Cerebellar nuclear complex (tissue), 1 donor: ENCODE measurements around the gene DIDO1.
"Not testable (repeated sequence)": the region's sequence is repeated elsewhere in the genome, so short reads cannot be mapped to it uniquely, and the experiment has no call there.

Experiments
- DNase-seq, 2 experiments: peaks; one replicate each; lab custom pipeline; 2025; lab: John Stamatoyannopoulos, UW

DIDO1 gene

GRCh38 chr20:62962891-62963613 is 36.7 kb upstream of the DIDO1 start:
- no peak for DNase-seq

DNA sequence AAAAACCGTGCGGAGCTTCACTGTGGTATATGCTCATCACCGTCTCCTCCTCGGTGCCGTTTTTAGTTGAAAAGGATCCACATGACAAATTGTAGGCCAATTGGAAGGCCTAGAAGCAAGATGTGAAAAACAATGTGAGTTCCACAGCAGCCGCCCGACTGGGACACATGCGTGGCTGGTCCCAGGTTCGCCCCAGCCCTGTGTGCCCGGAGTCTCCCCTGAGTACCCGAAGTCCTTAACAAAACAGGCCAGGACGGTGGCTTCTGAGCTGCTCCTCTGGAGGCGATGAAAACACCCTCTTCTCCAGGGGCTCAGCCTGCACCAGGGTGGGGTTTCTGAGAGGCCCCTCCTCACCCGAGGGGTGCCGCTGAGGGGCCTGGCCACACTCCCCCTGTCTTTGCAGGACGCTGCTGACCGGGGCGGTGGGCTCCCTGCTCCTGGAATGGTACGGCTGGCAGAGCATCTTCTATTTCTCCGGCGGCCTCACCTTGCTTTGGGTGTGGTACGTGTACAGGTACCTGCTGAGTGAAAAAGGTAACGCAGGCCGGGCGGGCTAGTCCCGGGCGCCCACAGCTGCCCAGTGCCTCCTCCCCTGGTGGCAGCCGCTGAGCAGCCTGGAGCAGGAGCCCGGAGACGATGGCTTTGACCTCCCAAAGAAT is 36.0 kb upstream of the DIDO1 start:
- no peak for DNase-seq

GRCh38 chr20:62961799-62962198 is 35.5 kb upstream of the DIDO1 start:
- DNase-seq: no peak

DNA sequence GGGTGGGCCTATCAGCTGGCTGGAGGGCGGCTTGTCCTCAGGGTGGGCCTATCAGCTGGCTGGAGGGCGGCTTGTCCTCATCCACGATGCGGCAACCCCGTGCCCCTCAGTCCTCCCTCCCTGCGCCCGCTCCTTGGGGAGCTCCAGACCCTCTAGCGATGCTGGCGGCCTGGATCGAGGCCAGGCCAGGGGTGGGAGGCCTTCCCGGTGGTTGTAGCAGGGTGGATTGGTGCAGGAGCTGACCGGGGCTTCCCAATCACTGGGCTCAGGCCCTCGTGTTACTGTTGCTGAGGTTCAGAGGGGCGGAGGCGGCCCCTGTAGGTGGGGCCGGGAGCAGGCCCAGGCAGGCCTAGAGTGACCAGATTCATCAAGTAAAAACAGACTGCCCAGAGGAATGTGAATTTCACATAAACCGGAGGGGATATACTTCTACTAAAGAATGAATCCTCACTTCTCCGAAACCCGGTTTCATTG is 35.0 kb upstream of the DIDO1 start:
- DNase-seq: no peak

DNA sequence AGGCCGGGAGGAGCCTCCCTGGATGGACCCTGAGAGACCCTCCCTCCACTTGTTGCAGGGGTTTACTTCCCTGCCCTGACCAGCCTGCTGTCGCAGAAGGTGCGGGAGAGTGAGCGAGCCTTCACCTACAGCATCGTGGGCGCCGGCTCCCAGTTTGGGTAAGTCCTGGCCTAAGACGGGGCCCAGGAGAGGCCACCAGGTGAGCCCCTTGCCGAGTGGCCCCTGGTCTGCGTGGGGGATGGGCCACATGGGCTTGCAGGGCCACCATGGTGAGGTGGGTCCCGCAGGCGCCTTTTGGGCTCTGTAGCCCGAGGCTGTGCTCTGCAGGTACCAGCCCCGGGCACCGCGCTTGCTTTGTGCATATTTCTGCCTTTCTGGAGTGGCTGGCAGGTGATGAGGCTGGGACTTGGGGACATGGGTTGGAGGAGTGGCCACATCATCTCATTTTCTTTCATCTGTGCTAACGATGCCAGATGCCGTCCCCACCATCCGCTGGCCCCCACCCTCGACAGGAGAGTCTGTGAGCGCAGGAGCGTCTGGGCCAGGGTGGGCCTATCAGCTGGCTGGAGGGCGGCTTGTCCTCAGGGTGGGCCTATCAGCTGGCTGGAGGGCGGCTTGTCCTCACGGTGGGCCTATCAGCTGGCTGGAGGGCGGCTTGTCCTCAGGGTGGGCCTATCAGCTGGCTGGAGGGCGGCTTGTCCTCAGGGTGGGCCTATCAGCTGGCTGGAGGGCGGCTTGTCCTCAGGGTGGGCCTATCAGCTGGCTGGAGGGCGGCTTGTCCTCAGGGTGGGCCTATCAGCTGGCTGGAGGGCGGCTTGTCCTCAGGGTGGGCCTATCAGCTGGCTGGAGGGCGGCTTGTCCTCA is 34.4 kb upstream of the DIDO1 start:
- DNase-seq: not testable (repeated sequence)

- DNase-seq: no peak
These were observed 33.7 kb upstream of the DIDO1 start for GRCh38 chr20:62959998-62960436.

GRCh38 chr20:62959101-62959971 is 33.0 kb upstream of the DIDO1 start:
- DNase-seq: no peak

DNA sequence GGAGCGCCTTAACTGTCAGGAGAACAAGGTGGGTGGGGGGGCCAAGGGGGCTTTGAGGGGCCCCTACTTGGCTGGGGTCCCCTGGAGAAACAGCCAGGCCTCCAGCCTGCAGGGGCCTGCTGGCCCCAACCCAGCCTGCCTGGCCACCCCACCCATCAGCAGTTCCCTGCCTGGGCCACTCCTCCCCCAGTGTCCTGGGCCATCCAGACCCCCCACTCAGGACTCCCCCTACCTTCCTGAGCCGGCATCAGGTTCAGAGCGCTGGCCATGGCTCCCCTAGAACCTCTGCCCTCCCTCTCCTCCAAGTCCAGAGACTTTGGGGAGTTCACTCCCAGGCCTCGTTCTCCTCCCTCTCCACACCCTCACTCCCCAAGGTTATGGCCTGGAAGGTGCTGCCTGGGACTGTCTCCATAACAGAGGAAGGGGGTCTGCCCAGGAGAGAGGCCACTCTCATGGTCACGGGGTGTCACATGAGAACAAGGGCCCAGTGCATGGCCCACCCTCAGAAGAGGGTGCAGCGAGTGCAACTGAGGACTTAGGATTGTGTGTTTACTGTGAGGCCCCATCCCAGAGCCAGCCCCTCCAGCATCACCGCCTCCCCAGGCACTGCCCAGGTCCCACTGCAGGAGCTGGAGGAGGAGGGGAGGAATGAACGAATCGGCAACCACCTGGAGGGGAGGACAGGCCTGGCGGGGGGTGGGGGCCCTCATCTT is 32.2 kb upstream of the DIDO1 start:
- DNase-seq: no peak

- DNase-seq: no peak
These were observed 31.1 kb upstream of the DIDO1 start for GRCh38 chr20:62957136-62958117.

DNA sequence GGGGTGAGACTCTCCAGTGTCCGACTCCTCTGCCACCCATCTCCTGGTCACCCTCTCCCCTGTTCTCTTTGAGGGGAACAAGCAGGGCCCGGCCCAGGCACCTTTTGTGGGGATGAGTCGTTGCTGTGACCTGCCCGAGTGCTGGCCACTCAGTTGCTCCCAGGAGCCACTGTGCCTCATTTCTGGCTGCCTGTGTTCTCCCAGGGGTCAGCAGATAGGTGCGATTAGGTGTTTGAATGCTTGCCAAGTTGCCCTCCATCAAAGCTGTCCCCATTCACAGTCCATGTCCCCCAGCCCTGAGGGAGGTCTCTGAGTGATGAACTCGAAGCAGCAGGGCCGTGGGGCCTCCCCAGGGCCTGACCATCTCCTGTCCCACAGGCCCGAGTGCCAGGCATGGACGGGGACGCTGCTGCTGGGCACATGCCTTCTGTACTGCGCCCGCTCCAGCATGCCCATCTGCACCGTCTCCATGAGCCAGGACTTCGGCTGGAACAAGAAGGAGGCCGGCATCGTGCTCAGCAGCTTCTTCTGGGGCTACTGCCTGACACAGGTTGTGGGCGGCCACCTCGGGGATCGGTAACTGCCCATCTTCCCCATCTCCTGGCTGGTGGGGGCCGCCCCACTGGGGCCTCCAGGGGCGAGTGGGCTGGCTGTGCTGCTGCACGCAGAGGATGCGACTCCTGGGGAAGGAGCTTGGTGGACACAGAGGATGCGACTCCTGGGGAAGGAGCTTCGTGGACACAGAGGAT is 30.3 kb upstream of the DIDO1 start:
- DNase-seq: no peak

GRCh38 chr20:62955519-62956386 is 29.4 kb upstream of the DIDO1 start:
- no peak for DNase-seq

GRCh38 chr20:62953839-62954703 is 27.8 kb upstream of the DIDO1 start:
- DNase-seq: no peak

DNA sequence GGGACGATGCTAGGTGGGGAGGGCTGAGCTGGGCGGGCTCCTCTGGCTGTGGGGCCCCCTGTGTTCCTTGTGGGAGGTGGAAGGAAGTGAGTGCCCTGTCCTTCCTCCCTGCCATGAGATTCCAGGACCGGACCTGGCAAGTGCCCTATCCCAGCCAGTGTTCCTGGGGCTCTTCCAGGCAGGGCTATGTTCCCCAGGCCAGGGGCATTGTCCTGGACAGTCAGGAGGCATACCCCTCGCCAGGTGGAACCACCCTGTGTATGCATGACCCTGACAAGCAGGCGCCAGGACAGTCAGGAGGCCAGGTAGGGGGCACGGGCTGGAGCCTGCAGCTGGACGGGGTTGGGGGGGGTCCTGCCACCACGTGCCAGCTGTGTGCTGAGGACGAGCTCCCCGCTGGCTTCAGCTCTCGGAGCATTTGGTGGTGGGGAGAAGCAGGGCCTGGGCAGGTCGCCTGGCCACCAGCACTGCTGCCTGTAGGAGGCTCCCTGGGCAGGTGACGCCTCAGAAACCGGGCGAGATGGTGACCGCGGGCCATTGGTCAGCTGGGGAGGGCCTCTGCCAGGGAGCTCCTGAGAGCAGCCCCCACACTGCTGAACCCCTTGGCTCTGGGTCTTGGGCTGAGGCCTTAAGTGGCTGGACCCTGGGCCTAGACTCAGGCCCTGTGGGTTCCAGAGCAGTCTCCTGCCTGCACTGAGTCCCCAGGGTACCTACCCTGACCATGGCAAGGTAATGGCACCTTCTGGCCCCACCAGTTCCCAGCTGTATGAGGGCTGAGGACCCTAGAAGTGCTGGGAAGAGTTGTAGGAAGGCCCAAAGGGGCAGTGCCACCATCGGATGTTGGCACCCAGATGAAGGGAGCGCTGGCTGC is 26.9 kb upstream of the DIDO1 start:
- DNase-seq: no peak

DNA sequence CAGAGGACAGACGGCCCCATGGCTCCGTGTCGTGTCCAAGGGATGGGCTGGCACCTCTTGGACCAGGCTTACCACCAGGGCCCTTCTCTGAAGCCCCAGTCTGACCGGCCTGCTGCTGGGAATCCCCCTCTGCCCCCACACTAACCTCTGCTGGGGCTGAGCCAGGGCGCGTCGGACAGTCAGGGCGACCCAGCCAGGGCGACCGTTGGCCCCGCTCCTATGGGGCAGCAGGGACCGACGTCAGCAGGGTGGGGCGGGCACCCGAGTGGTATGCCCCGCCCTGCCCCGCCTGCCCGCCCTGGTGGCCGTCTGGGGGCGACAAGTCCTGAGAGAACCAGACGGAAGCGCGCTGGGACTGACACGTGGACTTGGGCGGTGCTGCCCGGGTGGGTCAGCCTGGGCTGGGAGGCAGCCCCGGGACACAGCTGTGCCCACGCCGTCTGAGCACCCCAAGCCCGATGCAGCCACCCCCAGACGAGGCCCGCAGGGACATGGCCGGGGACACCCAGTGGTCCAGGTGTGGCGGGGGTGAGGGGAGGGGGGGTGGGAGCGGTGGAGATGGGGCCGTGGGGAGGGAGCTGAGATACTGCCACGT is 26.2 kb upstream of the DIDO1 start, which contains the start of gene SLC17A9:
TSS of gene SLC17A9 (plus strand) at position 337 of the 595 bp plus-strand sequence. CDS start at position 459, 122 bp downstream.
- no peak for DNase-seq

- no peak for DNase-seq
These were observed 25.6 kb upstream of the DIDO1 start for GRCh38 chr20:62951896-62952372.
